ENCODE data around the gene MAGI1.

MAGI1 gene

GRCh38 chr3:65596571-65597225 is 442.0 kb downstream of the MAGI1 start:
- DNase-seq: no peak

GRCh38 chr3:65596029-65596300 is 442.8 kb downstream of the MAGI1 start:
- no peak for TF ChIP-seq CTCF (IDR thresholded peaks at IDR 0.05)
- DNase-seq: no peak
- H3K27ac ChIP-seq: no peak overlapping the region

More at GRCh38 chr3:65596571-65597225, 442.0 kb downstream of the MAGI1 start:
- H3K4me3 ChIP-seq: peak overlapping the region; percentile 42 to 53
- H3K27ac ChIP-seq: no peak overlapping the region
- no peaks in the 10 kb centered on the region for H3K27me3 ChIP-seq
- TF ChIP-seq CTCF (IDR thresholded peaks at IDR 0.05): no peak
- intact Hi-C loops (cut with DNase I; ENCODE audit: low total_unique reads): no loop called here
- H3K36me3 ChIP-seq: no peaks in the 10 kb centered on the region
- H3K4me1 ChIP-seq: peaks cover 0 to 25% (median 16%) of the 10 kb centered on the region in 4 donors
- no peaks in the 10 kb centered on the region for H3K9me3 ChIP-seq

GRCh38 chr3:65595222-65596028 is 443.3 kb downstream of the MAGI1 start:
- no peak overlapping the region for H3K4me3 ChIP-seq
- H3K36me3 ChIP-seq: no peaks in the 10 kb centered on the region
- no peaks in the 10 kb centered on the region for H3K9me3 ChIP-seq
- intact Hi-C loops (cut with DNase I; ENCODE audit: low total_unique reads): no loop called here
- TF ChIP-seq CTCF (IDR thresholded peaks at IDR 0.05): no peak
- DNase-seq: no peak
- H3K27ac ChIP-seq: no peak overlapping the region
- peaks cover 0 to 19% (median 15%) of the 10 kb centered on the region in 4 donors for H3K4me1 ChIP-seq
- no peaks in the 10 kb centered on the region for H3K27me3 ChIP-seq

More at GRCh38 chr3:65596029-65596300, 442.8 kb downstream of the MAGI1 start:
- H3K36me3 ChIP-seq: no peaks in the 10 kb centered on the region
- no peaks in the 10 kb centered on the region for H3K9me3 ChIP-seq
- intact Hi-C loops (cut with DNase I; ENCODE audit: low total_unique reads): no loop called here
- H3K4me1 ChIP-seq: peaks cover 0 to 20% (median 16%) of the 10 kb centered on the region in 4 donors
- H3K27me3 ChIP-seq: no peaks in the 10 kb centered on the region
- no peak overlapping the region for H3K4me3 ChIP-seq

- Histone ChIP-seq H3K9me3 (no peaks in the 10 kb centered on the region), H3K27ac (no peak overlapping the region), H3K4me1 (peaks cover 0 to 19% (median 15%) of the 10 kb centered on the region in 4 donors), H3K36me3 (no peaks in the 10 kb centered on the region), H3K4me3 (no peak overlapping the region), H3K27me3 (no peaks in the 10 kb centered on the region)
- no peak for DNase-seq
- intact Hi-C loops (cut with DNase I; ENCODE audit: low total_unique reads): no loop called here
- no peak for TF ChIP-seq CTCF (IDR thresholded peaks at IDR 0.05)
Observed at GRCh38 chr3:65593780-65594752, 444.7 kb downstream of the MAGI1 start.

- Histone ChIP-seq H3K36me3 (no peaks in the 10 kb centered on the region), H3K4me3 (no peak overlapping the region), H3K27ac (no peak overlapping the region), H3K27me3 (no peaks in the 10 kb centered on the region), H3K9me3 (no peaks in the 10 kb centered on the region), H3K4me1 (peaks cover 0 to under 1% (median under 1%) of the 10 kb centered on the region in 4 donors)
- intact Hi-C loops (cut with DNase I; ENCODE audit: low total_unique reads): no loop called here
- no peak for TF ChIP-seq CTCF (IDR thresholded peaks at IDR 0.05)
- DNase-seq: no peak
Observed at GRCh38 chr3:65591313-65591712, 447.4 kb downstream of the MAGI1 start.

All from tibial artery (tissue), 4 donors.